Measurements from ENCODE around the gene MS4A4E.
"Not testable (repeated sequence)": the region's sequence is repeated elsewhere in the genome, so short reads cannot be mapped to it uniquely, and the experiment has no call there.

- TF ChIP-seq CTCF (conservative IDR thresholded peaks at IDR 0.05); EZH2 (IDR thresholded peaks at IDR 0.05; ENCODE audit: low read depth): not testable (repeated sequence)
Observed at GRCh38 chr11:60188481-60188880, 54.5 kb downstream of the MS4A4E start.

Data from PC-9 (cell line).